HepG2 (cell line): ENCODE measurements around the gene MRPL58. TPM values are rescaled to one million over a fixed set of nuclear protein-coding genes. Genes with fewer than 3 reads are reported as not detected.

ENCODE experiments used
- ARNT ChIP-seq: fragments of 450-650 bp; IDR thresholded peaks from 2 replicates; pipeline ENCODE4 v1.6.1; 2017
- BATF2 ChIP-seq: sonication (generic); formaldehyde crosslinking; IDR thresholded peaks from 2 replicates; pipeline ENCODE4 v1.8.0; 2022; ENCODE audit warnings: mild to moderate bottlenecking, missing genetic modification reagents, moderate library complexity
- ESRRA ChIP-seq: sonication (generic); formaldehyde crosslinking; IDR thresholded peaks from 2 replicates; pipeline ENCODE4 v1.5.1; 2020; ENCODE audit warnings: mild to moderate bottlenecking, low read depth, missing genetic modification reagents
- FOXO4 ChIP-seq: sonication (generic); formaldehyde crosslinking; conservative IDR thresholded peaks from 2 replicates; pipeline ENCODE4 v1.8.1; 2023; ENCODE audit warnings: missing genetic modification reagents
- KAT2B ChIP-seq: fragments of 150-350 bp; IDR thresholded peaks from 2 replicates; pipeline ENCODE4 v1.6.1; 2014; ENCODE audit warnings: low read depth, low read length, borderline replicate concordance
- MAF1 ChIP-seq: sonication (generic); formaldehyde crosslinking; IDR thresholded peaks from 2 replicates; pipeline ENCODE4 v1.5.0; 2020; ENCODE audit warnings: missing genetic modification reagents, borderline replicate concordance
- MED1 ChIP-seq: sonication (generic); formaldehyde crosslinking; IDR thresholded peaks from 2 replicates; pipeline ENCODE4 v1.4.0; 2020; ENCODE audit warnings: missing genetic modification reagents
- MLX ChIP-seq: IDR thresholded peaks from 2 replicates; pipeline ENCODE4 v1.6.1; 2016
- POLR2AphosphoS5 ChIP-seq: IDR thresholded peaks from 2 replicates; pipeline ENCODE4 v1.6.1; 2012; ENCODE audit warnings: low read depth, low read length
- SIN3A ChIP-seq: IDR thresholded peaks from 2 replicates; pipeline ENCODE4 v1.6.1; 2011; ENCODE audit warnings: low read depth, mild to moderate bottlenecking, control low read depth, low read length, borderline replicate concordance
- SMC3 ChIP-seq: IDR thresholded peaks from 2 replicates; pipeline ENCODE4 v1.6.1; 2011; ENCODE audit warnings: low read length, improper control_type of control experiment
- SNRNP70 ChIP-seq: fragments of 200-400 bp; formaldehyde crosslinking; IDR thresholded peaks from 2 replicates; pipeline ENCODE4 v1.6.1; 2017; ENCODE audit warnings: mild to moderate bottlenecking, low read depth, low read length, moderate library complexity
- THRA ChIP-seq: sonication (generic); formaldehyde crosslinking; IDR thresholded peaks from 2 replicates; pipeline ENCODE4 v1.4.0; 2020; ENCODE audit warnings: missing genetic modification reagents, borderline replicate concordance
- TMF1 ChIP-seq: sonication (generic); formaldehyde crosslinking; IDR thresholded peaks from 2 replicates; pipeline ENCODE4 v1.8.1; 2022; ENCODE audit warnings: low read depth, missing genetic modification reagents
- USF2 ChIP-seq, 2 experiments: sonication (generic) in 1 of 2; formaldehyde crosslinking in 1 of 2; IDR thresholded peaks; 2 replicates each; pipeline versions ENCODE4 v1.5.1 to v1.6.1; 2011 to 2020; ENCODE audit warnings: borderline replicate concordance in 1 of 2, low read depth in 1 of 2, low read length in 1 of 2, mild to moderate bottlenecking in 1 of 2, missing genetic modification reagents in 1 of 2, moderate library complexity in 1 of 2
- ZC3H4 ChIP-seq: sonication (generic); formaldehyde crosslinking; IDR thresholded peaks from 2 replicates; pipeline ENCODE4 v1.4.0; 2020; ENCODE audit warnings: missing genetic modification reagents, borderline replicate concordance
- ZNF136 ChIP-seq: sonication (generic); formaldehyde crosslinking; IDR thresholded peaks from 2 replicates; pipeline ENCODE4 v1.8.1; 2022; ENCODE audit warnings: low read depth, mild to moderate bottlenecking, moderate library complexity, missing genetic modification reagents
- ZNF550 ChIP-seq: sonication (generic); formaldehyde crosslinking; IDR thresholded peaks from 2 replicates; pipeline ENCODE4 v1.4.0; 2020; ENCODE audit warnings: mild to moderate bottlenecking, missing genetic modification reagents, borderline replicate concordance
- ZNF766 ChIP-seq: sonication (generic); formaldehyde crosslinking; IDR thresholded peaks from 2 replicates; pipeline ENCODE4 v1.5.0; 2020; ENCODE audit warnings: missing genetic modification reagents, borderline replicate concordance
- ZNF773 ChIP-seq: sonication (generic); formaldehyde crosslinking; IDR thresholded peaks from 2 replicates; pipeline ENCODE4 v1.4.0; 2020; ENCODE audit warnings: missing genetic modification reagents, borderline replicate concordance
- ZUFSP ChIP-seq: sonication (generic); formaldehyde crosslinking; IDR thresholded peaks from 2 replicates; pipeline ENCODE4 v1.9.0; 2021; ENCODE audit warnings: missing genetic modification reagents, mild to moderate bottlenecking, borderline replicate concordance
- polyA plus RNA-seq, 8 experiments: library from polyadenylated mRNA; depleted of rRNA in 3 of 8; stranded (reverse) in 7 of 8; unstranded in 1 of 8; fragments of >200 nt; fragmentation: Illumina TruSeq in 4 of 8; extraction: Trizol in 4 of 8; gene quantifications; 2 replicates each; pipeline versions ENCODE4 v1.2.1 to v1.2.3, GENCODE V29; 2011 to 2016; ENCODE audit warnings: low read depth in 4 of 8, missing spikeins in 1 of 8, mixed read lengths in 1 of 8; ENCODE audit not compliant: insufficient read depth in 1 of 8
- total RNA-seq, 5 experiments: library from RNA; depleted of rRNA; stranded (reverse); fragments of >200 nt; fragmentation: Illumina TruSeq; extraction: Trizol; gene quantifications; 2 replicates each; pipeline ENCODE4 v1.2.3, GENCODE V29; 2016; ENCODE audit warnings: low read depth in 1 of 5

Gene MRPL58
- total and polyA plus RNA-seq, 2 of the 13 experiments (the other 11 are each of a cell fraction or from before 2014, with no cell fraction given): 44.9 to 68.9 TPM

- TF ChIP-seq KAT2B: no peak
- TF ChIP-seq TMF1 (CRISPR knock-in tag): peak; percentile 70; the same call in 1 of the 2 replicates
- peak; percentile 95; the same call in 1 of the 2 replicates for TF ChIP-seq MAF1
- TF ChIP-seq BATF2 (CRISPR knock-in tag): no peak
- TF ChIP-seq ZNF550 (CRISPR knock-in tag): peak; percentile 70; the same call in 1 of the 2 replicates
- TF ChIP-seq USF2 (IDR thresholded peaks at IDR 0.05; ENCODE audit: low read depth, low read length): no peak
- TF ChIP-seq USF2 (CRISPR knock-in tag; IDR thresholded peaks at IDR 0.05; ENCODE audit: borderline replicate concordance): peak; percentile 25; the same call in 1 of the 2 replicates
- TF ChIP-seq ZNF773 (CRISPR knock-in tag): peak; percentile 85; the same call in 1 of the 2 replicates
- TF ChIP-seq MED1 (CRISPR knock-in tag): peak; percentile 88
- peak; percentile 87 for TF ChIP-seq ZC3H4 (CRISPR knock-in tag)
- TF ChIP-seq ZUFSP (CRISPR knock-in tag): no peak
- TF ChIP-seq SIN3A: 0 out of 2 replicates have a peak, but pooled peaks have one; percentile 72
- TF ChIP-seq THRA (CRISPR knock-in tag): peak; percentile 90
- no peak for TF ChIP-seq ZNF136 (CRISPR knock-in tag)
- peak; percentile 96 for TF ChIP-seq ZNF766 (CRISPR knock-in tag)
- peak; percentile 81 for TF ChIP-seq MLX (CRISPR knock-in tag)
- no peak; the same call in 1 of the 2 replicates for TF ChIP-seq SMC3
- TF ChIP-seq ARNT: no peak
- no peak for TF ChIP-seq SNRNP70
- TF ChIP-seq POLR2AphosphoS5: peak; percentile 85
- peak; percentile 87 for TF ChIP-seq ESRRA (CRISPR knock-in tag)
- no peak for TF ChIP-seq FOXO4
Measured at GRCh38 chr17:75012346-75013091, at the start of gene MRPL58 (continued).
